CD4-positive, alpha-beta T cell treated with Interleukin-6 for 4 hours (primary cell): ENCODE measurements around the gene SPINDOC.
A peak's percentile ranks its signal among the peaks of the same experiment; 100 is the strongest.
"Not testable (repeated sequence)": the region's sequence is repeated elsewhere in the genome, so short reads cannot be mapped to it uniquely, and the experiment has no call there.

Experiments
- DNase-seq: peaks from one replicate; pipeline ENCODE4 v3.0.0-alpha.2; 2020; ENCODE audit warnings: mixed read lengths

SPINDOC gene

GRCh38 chr11:63813035-63813562 lies at the start of gene SPINDOC:
Gene SPINDOC (plus strand): TSS chr11:63813456. CDS start chr11:63813687, 231 bp downstream.
- peak; percentile 80 for DNase-seq

- no peak for DNase-seq
These were observed 49.5 kb upstream of the SPINDOC start for GRCh38 chr11:63763496-63764339.

DNA sequence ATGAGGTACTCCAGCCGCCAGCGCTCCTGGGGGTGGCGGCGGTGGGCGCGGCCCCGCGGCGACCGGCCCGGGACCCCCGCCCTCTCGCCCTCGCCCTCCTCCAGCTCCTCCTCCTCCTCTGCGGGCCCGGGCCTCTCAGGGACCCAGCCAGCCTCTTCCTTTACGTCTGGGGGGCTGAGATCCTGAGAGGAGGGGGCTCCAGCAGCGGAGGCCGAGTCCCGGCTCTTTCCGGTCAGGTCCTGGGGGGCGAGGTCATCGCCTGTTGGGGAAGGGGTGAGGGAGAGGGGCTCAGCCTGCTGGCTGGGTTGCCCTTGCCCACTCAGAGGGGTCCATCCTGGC lies 48.9 kb upstream of the SPINDOC start:
- DNase-seq: no peak

DNA sequence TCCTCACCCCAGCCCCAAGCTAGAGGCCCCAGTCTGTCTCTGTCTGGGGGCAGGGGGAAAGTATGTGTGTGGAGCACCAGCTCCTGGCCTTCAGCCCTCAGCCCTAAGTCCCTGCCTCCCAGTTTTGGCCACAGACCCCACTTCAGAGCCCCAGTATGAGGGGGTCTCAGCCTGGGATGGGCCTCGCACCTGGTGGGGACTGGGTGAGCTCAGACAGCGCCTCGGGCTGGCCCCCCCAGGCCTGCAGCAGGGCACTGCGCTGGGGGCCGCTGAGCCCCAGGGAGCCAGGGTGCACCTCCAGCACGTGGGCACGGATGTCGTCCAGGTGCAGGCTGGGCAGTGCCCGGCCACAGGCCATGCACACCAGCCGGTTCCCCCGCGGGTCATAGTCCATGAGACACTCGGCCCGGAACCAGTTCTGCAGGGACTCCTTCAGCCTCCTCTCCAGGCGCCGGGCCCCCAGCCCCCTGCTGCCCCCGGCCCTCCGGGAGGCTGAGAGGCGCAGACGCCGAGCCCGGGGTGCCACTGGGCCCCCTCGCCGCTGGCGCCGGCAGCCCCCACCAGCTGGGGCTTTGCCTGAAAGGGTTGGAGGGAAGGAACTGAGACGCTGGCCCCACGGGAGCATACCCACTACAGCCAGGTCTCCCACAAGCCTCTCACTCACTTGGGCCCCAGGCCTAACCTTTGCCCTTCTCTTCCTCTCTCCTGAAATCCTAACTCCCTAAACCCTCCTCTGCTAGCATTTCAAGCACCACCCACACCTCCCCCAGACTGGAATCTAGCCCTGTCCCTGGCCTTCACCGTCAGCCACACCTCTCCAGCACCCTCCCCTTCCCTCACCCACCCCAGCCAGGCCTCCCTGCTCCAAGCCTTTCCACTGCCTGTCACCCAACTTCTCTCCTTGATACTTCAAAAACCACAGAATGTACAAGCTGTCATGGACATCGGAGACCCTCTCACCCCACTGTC lies 48.3 kb upstream of the SPINDOC start:
- no peak for DNase-seq

DNA sequence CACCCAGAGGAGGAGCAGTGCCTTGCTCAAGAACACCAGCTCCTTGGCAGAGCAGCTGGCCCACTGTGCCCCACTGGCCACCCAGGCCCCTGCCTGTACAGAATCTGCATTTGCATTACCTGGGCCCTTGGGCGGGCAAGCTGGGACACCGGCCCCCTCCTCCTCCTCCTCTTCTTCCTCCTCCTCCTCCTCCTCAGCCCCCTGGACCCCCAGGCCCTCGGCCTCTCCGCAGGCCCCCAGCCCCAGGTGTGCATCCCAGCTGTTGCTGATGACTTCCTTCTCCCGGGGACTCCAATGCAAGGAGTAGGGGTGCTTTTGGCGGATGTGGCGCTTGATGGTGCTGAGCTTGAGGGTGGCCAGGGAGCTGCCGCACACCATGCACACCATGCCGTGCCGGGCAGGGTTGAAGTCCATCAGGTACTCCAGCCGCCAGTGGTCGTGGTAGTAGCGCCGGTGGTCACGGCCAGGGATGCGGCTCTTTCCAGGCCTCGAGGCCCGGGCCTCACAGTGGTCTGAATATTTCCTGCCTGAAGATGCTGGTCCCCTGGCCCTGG lies 47.5 kb upstream of the SPINDOC start:
- no peak for DNase-seq

- DNase-seq: no peak
These were observed 46.6 kb upstream of the SPINDOC start for GRCh38 chr11:63766531-63767235.

GRCh38 chr11:63767267-63767564 lies 46.0 kb upstream of the SPINDOC start:
- no peak for DNase-seq

DNA sequence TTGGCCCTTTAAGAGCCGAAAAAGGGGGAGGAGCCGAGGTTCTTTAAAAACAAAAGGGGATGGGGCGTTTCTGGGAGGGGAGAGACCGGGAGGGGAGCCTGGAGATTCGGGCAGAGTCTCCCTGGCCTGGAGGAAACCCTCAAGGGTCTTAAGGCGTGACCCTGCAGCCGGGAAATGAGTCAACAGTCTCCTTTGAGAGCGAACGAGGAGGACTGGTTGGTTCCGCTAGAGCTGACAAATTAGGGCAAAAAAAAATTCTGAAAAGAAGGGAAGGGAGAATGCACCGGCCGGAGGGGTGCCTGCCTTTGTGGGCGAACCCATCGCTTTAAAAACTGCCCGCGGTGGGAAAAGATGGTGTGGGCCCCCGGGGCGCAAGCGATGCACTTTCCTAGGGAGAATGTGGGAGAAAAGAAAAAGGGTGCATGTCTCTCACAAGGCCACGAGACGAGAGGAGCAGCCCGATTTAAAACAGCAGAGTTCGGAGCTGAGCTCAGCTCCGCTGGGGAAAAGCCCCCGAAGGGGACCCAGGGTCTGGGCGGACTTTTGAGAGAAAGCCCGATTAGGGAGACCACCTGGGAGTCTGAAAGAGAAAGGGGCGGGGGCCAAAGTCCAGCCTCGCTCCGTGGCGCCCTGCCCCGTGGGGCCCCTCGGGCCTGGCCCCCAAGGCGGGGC lies 45.6 kb upstream of the SPINDOC start:
- DNase-seq: peak; percentile 61

DNA sequence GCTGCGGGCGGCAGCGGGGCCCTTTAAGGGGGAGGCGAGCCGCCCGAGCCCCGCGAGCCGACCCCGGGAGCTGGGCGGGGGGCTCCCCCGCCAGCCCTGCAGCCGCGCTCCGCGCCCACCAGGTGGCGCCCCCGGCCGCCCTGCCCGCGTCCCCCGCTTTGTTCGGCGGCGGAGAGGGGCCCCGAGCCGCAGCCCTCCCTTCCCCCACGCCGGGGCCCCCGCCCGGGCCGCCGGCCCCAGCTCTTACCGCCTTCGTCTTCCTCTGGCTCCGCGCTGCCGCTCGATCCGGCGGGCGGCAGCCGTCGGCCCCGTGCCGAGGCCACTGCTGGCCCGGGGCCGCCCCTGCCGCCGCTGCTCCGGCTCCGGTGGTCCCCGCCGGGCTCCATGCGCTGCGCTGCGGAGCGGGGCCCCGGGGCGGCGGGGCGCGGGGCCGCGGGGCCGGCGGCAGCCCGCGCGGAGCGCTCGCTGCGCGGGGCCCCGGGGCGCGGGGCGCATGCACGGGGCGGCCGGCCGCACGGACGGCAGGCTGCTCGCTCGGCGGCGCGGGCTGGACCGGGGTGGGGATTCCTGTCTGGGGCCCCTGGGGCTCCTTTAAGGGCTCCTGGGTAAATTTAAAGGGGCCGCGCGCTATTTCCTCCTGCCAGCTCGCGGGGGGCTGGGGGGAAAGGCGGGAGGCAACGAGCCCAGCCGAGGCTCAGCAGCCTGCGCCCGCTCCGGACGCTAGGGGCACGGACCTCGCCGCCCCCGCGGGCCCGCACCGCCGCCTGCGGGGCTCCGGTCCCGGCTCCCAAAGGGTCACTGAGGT lies 44.8 kb upstream of the SPINDOC start, which contains the start of gene ZFTA:
Gene ZFTA, minus strand, starts transcription at position 539 of the 805 bp plus-strand sequence. Its CDS starts 153 bp downstream, at position 386.
- DNase-seq: peak; percentile 66

DNA sequence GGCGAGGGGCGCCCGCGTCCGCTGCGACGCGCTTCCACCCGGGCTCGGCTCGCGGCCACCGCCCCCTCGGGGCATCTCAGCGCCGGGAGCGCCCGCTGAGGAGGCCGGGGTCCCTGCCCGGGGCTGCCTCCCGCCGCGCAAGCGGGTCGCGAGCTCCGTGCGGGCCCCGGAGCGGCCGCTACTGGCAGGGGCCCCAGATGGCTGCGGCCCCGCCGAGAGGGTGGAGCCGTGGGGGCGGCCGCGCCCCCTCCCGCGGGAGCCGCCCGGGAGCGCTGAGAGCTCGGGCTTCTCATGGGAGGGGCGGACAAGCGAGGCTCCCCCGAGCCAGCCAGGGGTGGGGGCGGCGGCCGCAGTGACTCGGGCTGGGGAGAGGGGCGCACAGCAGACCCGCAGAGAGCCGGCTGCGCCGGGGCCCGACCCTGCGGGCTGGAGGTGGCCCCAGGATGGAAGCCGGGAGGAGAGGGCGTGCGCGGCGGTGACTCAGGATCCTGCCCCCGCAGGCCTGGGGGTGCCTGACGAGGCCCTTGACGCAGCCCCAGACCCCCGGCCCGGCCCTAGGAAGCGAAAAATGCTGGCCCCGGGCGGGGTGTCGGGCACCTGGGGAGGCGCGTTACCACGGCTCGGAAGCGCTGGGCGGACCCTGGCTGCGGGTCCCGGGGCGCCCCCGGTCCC lies 44.1 kb upstream of the SPINDOC start:
- peak; percentile 44 for DNase-seq

DNA sequence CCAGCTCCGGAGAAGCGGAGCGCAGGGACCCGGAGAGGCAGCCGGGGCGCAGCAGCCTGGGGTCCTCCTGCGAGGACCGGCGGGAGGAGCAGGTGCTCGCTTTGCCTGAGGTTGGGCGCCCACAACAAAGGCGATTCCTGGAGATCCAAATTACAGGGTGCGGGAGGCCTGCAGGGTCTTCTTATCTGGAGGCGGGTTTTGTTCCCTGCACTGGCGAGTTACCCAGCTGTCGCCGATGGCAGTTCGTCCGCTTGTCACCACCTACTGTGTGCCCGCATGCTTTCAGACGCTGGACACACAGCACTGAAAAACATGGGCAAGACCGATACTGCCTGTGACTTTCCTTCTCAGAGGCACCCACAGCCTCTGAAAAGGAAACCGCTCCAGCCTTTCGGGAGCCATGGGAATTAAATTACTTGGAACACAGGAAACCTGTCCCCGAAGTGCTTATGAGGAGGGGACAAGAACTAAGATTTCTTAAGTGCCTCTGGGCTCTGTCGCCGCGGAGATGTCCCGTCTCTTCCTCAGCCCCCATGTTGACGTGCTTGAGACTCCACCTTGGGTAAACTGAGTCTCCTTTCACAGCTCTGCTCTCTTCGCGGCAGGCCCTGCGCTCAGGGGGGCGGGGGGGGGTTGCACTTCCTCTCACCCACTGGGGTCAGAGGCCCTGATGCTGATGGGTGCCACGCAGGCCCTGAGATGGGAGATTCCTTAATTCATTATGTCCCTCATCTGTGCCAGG lies 43.4 kb upstream of the SPINDOC start:
- no peak for DNase-seq

DNA sequence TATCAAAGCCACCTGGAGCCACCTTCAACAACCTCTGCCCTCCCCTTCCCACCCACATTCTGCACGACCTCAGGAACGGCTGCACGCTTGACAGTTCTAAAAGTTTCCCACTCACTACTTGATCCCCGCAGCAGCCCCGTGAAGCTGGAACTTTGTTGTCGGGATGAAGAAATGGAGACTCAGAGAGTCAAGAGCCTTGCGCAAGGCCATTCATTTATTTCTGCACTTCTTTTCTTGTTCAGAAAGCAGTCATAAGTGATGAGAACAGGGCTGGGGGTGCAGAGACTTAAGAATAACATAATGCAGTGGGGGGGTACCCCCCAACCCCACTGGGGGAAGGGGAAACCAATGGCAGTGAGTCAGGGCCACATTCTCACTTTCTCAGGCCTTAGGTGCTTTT lies 42.5 kb upstream of the SPINDOC start:
- no peak for DNase-seq

DNA sequence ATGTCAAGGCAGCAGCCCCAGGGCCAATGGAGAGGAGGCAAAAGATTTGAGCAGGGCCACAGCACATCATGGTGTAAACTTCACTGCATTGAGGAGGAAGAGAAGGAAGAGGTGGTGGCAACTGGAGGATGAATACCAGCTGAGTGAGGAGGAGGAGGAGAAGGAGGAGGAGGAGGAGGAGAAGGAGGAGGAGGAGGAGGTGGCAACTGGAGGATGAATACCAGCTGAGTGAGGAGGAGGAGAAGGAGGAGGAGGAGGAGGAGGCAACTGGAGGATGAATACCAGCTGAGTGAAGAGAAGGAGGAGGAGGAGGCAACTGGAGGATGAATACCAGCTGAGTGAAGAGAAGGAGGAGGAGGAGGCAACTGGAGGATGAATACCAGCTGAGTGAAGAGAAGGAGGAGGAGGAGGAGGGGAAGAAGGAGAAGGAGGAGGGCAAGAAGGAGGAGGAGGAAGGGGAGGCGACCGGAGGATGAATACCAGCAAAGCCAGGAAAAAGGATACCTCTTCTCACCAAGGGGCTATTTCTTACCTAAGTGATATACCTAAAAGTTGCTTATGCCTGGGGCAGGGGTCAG lies 41.4 kb upstream of the SPINDOC start:
- not testable (repeated sequence) for DNase-seq

DNA sequence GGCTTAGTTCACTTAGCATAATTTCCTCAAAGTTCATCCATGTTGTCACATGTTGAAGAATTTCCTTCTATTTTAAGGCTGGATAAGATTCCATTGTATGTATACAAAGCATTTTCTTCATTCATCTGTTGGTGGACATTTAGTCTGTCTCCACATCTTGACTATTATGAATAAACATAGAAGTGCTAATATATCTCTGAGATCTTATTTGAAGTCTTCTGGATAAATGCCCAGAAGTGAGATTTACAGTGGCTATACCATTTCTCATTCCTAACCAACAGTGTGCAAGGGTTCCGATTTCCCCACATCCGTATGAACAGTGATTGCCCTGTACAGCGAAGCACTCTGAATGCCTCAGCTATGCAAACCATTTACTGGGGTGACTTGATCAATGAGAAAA lies 38.1 kb upstream of the SPINDOC start:
- DNase-seq: no peak

GRCh38 chr11:63779039-63779438 lies 34.2 kb upstream of the SPINDOC start:
- DNase-seq: no peak

- no peak for DNase-seq
These were observed 30.5 kb upstream of the SPINDOC start for GRCh38 chr11:63782749-63783148.

- DNase-seq: no peak
These were observed 29.2 kb upstream of the SPINDOC start for GRCh38 chr11:63783925-63784592.

DNA sequence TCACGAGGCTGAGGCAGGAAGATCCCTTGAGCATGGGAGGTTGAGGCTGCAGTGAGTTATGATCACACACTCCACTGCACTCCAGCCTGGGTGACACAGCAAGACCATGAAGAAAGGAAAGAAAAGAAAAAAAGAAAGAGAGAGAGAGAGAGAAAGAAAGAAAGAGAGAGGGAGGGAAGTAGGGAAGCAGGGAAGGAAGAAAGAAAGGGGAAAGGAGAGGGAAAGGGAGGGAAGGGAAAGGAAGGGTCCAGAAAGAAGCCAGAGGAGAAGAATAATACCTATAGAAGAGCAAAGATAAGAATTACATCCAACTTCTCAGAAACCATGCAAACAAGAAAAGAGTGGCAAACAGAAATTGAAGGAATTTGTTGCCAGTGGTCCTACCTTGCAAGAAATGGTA lies 27.4 kb upstream of the SPINDOC start:
- no peak for DNase-seq
